Ishikawa (cell line): ENCODE data around the gene CHADL.

Experiments used
- CEBPB ChIP-seq: IDR thresholded peaks from 2 replicates; pipeline ENCODE4 v1.6.1; 2012
- EGR1 ChIP-seq: IDR thresholded peaks from 2 replicates; pipeline ENCODE4 v1.6.1; 2012
- EP300 ChIP-seq: IDR thresholded peaks from 2 replicates; pipeline ENCODE4 v1.6.1; 2012; ENCODE audit warnings: borderline replicate concordance
- FOXM1 ChIP-seq: IDR thresholded peaks from 2 replicates; pipeline ENCODE4 v1.6.1; 2012; ENCODE audit warnings: low read depth, borderline replicate concordance
- NFIC ChIP-seq: IDR thresholded peaks from 2 replicates; pipeline ENCODE4 v1.6.1; 2012
- REST ChIP-seq: IDR thresholded peaks from 2 replicates; pipeline ENCODE4 v1.6.1; 2012; ENCODE audit warnings: low read depth, mild to moderate bottlenecking
- TAF1 ChIP-seq: IDR thresholded peaks from 2 replicates; pipeline ENCODE4 v1.6.1; 2012; ENCODE audit warnings: low read depth, mild to moderate bottlenecking
- TCF12 ChIP-seq: IDR thresholded peaks from 2 replicates; pipeline ENCODE4 v1.6.1; 2012; ENCODE audit warnings: low read depth
- YY1 ChIP-seq: IDR thresholded peaks from 2 replicates; pipeline ENCODE4 v1.6.1; 2012; ENCODE audit warnings: low read depth

GRCh38 chr22:41197038-41197972 is 43.4 kb downstream of the CHADL start:
- TF ChIP-seq TCF12 (no peak; the same call in 1 of the 2 replicates), FOXM1 (no peak), CEBPB (no peak), REST (peak; percentile 55), EGR1 (no peak), NFIC (no peak), YY1 (no peak), TAF1 (peak; percentile 40; the same call in 1 of the 2 replicates), EP300 (no peak)
